GM19468 (cell line): ENCODE measurements around the gene AMOTL2.

Experiments used
- ATAC-seq: cut with Tn5 transposase; IDR thresholded peaks from one replicate; pipeline ENCODE4 v1.9.1; 2021; ENCODE audit warnings: mild to moderate bottlenecking, moderate library complexity, moderate number of reproducible peaks; ENCODE audit not compliant: unreplicated experiment; ENCODE audit errors: extremely low read depth

AMOTL2 gene

DNA sequence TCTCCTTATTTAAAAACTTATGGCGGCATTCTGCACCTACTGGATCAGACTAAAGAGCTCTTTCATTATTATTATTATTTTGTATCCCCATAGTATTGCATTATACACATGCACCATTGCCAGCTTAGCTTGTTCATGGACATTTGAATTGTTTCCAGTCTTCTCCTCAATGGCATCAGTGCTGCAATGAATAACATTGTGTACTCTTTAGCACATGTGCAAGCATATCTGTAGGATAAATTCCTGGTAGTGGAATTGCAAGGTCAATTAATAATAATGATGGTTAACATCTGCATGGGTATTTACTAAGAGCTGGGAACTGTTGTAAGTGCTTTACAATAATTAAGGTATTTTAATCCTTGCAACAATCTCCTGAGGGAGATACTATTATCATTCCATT lies 52.0 kb downstream of the AMOTL2 start:
- ATAC-seq: no peak

- no peak for ATAC-seq
These were observed 53.5 kb downstream of the AMOTL2 start for GRCh38 chr3:134320749-134321148.

DNA sequence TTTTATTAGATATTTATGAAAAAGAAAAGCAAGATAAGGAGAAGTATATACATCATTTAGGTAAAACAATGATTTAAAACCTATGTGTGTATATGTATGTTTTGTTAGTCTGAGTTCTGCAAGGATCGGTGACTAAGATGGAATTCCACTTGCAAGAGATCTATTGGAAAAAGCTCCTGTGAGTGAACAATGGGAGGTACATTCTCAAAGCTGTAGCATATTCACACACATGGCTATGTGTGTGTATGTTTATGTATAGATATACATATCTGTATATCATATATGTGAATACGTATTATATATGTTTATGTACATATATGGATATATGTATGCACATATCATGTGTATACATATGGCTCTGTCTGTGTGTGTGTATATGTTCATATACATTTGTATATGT lies 54.3 kb downstream of the AMOTL2 start:
- no peak for ATAC-seq

GRCh38 chr3:134318166-134318565 lies 56.1 kb downstream of the AMOTL2 start:
- no peak for ATAC-seq

DNA sequence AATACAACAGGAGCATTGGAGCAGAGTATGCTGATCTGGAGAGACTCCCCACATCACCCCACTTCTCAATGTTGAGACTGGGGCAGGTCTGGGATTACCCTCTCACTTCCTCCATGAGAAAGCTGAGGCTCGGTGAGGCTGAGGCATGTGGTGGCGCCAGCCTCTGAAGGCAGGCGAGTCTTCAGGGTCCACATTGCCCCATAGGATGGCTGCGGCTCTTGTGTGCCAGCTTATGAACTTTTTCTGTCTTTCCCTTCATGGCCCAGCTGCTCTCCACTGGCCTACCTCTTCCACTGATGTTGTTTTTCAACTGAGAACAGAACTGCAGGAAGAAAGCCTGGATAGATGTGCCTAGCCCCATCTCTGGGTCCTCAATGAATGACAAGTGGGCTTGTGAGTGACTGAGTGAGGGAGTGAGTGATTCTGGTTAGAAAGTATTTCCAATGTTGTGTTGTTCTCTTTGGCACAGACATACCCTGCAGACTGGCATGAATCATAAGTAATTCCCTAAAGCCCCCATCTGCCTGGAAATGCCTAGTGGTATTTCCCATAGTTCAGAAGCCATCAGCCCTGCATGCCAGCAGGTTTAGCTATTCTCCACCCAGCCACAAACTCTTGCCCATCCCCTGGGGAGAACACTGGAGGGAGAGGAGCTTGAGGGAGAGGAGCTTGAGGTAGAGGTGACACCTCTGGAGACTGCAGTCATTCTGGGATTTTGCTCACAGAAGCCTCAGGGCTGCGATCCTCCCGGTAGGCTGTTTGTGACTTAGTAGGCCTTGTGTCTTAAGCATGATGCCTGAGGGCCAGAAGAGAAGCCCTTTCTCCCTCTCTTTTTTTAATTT lies 56.9 kb downstream of the AMOTL2 start:
- ATAC-seq: no peak

DNA sequence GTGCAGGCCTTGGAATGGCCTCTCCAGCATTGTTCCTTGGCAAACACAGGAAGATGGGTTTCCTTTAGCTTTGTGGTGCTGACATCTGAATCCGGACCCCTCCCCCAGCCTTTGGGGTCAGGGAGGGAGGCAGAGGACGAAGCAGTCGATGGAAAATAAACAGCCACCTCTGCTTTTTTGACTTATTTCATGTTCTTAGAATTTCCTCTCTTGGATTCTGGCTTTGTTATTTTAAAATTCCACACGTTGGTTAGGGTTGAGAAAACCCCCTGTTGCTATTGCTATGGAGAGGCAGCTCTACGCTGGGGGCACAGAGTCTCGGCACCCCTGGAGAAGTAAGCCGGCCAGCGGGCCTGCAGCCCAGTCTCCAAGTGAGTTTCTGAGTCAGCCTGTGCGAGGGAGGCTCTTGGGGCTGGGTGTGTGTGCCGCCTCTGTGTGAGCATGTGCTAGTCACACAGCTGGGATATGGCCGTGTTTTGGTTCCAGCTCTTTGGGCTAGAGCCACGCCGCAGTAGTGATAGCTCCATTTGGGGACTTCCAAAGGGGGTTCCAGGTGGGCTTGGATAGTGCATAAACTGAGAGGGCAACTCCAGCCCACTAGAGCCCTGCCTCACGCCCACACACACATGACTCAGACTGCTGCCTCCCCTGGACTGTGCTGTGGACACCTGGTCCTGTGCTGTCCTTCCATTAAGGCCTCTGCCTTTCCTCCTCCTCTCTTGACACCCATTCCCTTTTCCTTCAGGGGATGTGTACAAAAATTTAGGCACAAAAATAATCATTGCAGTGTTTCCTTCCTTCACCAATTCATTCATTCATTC lies 58.8 kb downstream of the AMOTL2 start:
- ATAC-seq: no peak

DNA sequence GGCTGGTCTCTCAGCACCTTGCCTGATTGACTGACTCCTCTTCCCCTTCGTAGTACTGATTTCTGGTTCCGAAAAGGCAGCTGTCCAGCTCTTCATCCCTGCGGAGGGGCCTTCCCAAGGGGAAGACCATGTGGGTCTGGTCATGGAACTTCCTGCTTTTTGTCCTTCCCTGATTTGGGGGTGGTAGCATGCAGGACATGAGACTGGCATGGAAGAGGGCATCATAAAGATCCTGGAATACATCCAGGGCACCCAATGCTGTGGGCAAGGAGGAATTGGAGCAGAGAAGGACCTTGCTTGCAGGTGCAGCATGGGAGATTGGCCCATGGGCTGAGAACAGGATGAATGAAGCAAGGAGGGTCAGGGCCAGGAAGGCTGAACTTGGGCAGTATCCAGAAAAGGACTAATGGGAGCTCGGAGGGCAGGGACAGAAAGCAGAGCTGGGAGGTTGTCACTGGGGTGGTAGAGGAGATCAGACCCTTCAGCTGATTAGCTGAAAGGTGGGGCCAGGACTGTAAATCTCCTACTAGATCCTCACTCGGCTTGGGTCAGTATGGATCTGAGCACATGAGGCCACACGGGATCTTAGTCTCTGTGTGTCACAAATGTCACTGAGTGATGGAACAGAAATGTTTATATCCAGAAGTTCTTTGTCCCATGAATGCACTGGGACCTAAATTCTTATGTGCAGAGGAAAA lies 59.5 kb downstream of the AMOTL2 start:
- no peak for ATAC-seq

DNA sequence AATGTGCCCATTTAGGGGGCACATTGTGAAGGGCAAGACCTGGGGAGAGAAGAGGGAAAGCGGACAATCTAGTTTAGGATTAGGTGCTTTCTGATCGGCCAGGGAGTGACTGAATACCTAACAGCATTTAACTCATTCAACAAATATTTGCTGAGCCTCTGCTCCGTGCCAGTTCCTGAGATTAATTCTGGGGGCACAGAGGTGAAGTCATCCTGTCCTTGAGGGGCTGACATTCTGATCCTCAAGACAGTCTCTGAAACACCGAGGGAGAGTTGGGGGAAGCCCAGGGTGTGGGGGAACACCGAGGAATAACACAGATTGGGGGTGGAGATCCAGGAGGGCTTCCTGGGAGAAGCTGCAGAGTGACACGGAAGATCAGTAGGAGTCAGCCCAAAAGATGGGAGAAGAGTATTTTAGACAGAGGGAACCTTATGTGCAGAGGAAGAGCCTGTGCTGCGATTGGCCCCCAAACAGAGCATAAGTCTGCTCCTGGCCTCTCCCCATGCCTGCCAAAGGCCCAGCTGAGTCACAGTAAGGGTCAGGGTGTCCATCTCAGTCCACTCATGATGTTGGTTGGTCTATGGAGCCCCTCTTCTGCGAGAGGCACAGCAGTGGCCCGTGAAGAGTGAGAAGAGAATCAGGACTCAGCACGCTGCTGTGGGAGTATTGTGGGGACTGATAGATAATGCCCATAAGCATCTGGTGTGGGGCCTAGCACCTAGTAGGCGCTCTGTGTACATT lies 60.2 kb downstream of the AMOTL2 start:
- ATAC-seq: no peak

DNA sequence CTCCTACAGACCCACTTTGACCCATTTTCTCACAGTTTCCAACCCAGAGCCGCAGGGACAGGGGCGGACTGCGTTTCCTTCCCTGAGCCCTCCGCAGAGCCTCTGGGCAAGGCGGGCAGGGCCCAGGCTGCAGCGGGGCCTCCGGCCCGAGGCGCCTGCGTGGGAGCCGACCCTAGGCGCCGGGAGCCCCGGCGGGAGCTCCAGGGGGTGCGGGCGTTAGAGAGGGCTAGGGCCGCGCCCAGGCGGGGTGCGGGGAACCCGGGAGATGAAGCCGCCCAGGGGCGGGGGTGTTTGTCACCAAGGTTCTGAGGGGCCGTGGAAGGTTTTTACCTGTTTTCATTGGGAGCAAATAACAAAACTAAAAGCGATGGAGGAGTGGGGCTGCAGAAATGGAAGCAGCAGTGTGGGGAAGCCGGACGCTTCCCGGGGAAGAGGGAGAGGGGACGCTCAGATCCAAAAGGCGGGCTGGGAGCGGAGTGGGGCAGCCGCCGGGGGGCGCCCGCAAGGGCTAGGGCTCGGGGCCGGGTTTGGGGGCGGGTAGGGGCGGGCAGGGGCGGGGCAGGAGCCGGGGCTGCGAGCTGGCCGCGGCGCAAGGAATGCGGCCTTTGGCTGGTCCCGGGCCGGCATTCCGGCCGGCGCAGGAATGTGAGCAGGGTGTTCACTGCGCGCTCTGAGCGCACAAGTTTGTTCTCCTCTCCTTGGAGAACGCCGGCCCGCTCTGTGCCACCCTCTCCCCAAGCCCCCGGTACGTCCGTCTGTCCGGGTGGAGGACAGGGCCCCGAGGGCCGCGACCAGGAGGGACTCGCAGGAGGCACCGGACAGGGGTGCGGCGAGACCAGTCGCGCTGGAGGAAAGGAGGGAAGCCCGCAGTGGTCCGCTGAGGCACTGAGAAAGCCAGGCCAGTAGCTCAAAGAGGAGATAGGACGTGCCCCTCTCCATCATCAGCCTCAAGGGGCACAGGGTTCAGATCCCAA lies 61.1 kb downstream of the AMOTL2 start:
- no peak for ATAC-seq

DNA sequence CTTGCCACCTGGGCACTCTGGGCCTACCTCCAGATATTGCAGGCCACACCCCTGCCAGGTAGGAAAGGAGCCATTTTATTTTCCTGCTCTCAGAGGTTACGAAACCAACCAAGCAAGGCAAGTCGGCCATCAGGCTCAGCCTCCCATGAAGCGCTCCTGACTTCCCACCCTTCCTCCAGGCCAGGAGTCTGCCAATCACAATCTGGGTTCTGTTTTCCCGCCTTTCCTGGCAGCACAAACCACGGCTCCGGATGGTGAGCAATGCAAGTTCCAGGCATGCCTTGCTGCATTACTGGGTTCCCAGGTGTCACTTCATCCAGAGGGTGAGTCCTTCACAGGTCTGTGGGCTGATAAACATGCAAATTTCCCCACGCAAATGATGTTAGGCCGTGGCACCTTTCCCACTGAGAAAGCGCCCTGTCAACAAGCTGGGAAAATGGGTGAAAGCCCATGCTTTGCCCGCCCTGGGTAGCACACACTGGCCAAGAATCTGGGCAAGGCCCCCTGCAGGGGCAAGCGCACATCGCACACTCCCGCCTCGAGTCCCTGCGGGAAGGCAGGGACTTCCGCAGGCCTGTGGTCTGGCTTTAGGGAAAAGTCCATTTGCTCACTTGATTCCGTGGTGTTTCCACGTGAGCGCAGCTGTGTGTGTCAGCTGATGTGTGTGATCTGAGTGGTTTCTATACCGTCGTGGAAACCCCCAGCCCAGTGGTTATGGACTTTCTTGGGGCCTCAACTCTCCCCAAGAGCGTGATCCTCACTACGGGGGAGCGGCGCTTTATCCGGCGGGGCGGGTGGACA lies 62.0 kb downstream of the AMOTL2 start:
- no peak for ATAC-seq

- no peak for ATAC-seq
These were observed 62.6 kb downstream of the AMOTL2 start for GRCh38 chr3:134311693-134312071.

GRCh38 chr3:134311265-134311664 lies 63.0 kb downstream of the AMOTL2 start:
- no peak for ATAC-seq

DNA sequence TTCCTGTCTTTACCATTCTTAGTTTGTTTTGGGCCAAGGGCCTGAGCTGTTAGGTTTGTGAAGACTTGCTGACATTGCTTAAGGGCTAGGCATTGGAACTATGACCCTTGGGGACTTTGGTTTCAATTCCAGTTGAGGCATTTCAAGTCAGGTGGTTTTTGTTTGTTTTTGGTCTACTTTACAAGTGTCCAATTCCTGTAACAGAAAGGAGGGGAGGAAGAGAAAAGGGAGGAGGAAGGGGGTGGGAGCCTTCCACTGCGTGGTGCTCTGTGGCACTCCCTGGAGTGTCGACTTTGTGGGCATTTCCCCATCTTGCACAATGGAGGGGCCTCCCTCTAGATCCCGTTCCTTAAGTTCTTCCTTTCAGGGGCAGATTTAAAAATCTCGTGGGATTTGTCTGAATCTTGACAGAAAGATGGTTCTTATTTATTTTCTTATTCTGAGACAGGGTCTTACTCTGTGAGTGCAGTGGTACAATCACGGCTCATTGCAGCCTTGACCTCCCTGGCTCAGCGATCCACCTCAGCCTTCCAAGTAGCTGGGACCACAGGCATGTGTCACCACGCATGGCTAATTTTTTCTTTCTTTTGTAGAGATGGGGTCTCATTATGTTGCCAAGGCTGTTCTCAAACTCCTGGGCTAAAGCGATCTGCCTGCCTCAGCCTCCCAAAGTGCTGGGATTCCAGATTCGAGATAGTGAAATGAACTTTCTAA lies 64.1 kb downstream of the AMOTL2 start:
- no peak for ATAC-seq

- ATAC-seq: no peak
These were observed 65.8 kb downstream of the AMOTL2 start for GRCh38 chr3:134308350-134308891.

DNA sequence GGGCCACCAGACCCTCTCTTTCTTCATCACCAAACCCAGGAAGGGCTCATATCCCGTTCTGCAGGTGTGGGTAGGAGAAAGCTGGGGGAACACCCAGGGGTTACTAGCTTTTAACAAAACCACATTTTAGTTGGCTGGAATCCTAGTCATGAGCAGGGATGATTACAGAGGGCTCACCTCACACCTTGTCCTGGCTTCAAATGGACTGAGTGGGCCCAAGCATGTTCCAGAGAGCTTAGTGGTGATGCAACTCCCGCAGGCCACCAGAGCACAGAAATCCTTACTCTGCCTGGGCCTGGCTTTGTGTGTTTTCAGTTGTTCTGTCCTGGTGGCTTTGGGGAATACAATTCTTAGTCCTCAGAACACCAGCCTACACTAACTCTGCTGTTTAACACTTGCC lies 66.8 kb downstream of the AMOTL2 start:
- no peak for ATAC-seq

GRCh38 chr3:134306320-134306719 lies 67.9 kb downstream of the AMOTL2 start:
- no peak for ATAC-seq
